ENCODE measurements around the gene CHN2. TPM values are rescaled to one million over a fixed set of nuclear protein-coding genes. Genes with fewer than 3 reads are reported as not detected.

Gene CHN2
- polyA plus RNA-seq, 1 donor: 33.6 TPM

- no peak for DNase-seq
- H3K27ac ChIP-seq (ENCODE audit: low read length): no peak overlapping the region
- no peaks in the 10 kb centered on the region for H3K36me3 ChIP-seq (ENCODE audit: control insufficient read depth, insufficient read depth, low read length)
- no peaks in the 10 kb centered on the region for H3K27me3 ChIP-seq (ENCODE audit: control insufficient read depth, insufficient read depth, low read length)
- peaks cover 45% of the 10 kb centered on the region for H3K4me1 ChIP-seq (ENCODE audit: control insufficient read depth, insufficient read depth, low read length)
- H3K9me3 ChIP-seq (ENCODE audit: control insufficient read depth, low read depth, low read length): no peaks in the 10 kb centered on the region
- WGBS (ENCODE audit: insufficient coverage, low lambda C conversion rate): no CpG with 5 or more reads among the region's 4 CpGs
- H3K4me3 ChIP-seq (ENCODE audit: low read length): no peak overlapping the region
Measured at GRCh38 chr7:29476916-29477315, 282.3 kb downstream of the CHN2 start.

GRCh38 chr7:29478226-29478625, 283.7 kb downstream of the CHN2 start:
- H3K4me3 ChIP-seq (ENCODE audit: low read length): no peak overlapping the region

GRCh38 chr7:29478687-29479240, 284.2 kb downstream of the CHN2 start:
- WGBS (ENCODE audit: insufficient coverage, low lambda C conversion rate): 73% methylated on average over 2 of the region's 4 CpGs
- Histone ChIP-seq H3K27ac (ENCODE audit: low read length) (peak overlapping the region; percentile 81), H3K27me3 (ENCODE audit: control insufficient read depth, insufficient read depth, low read length) (no peaks in the 10 kb centered on the region), H3K4me1 (ENCODE audit: control insufficient read depth, insufficient read depth, low read length) (peaks cover 35% of the 10 kb centered on the region), H3K9me3 (ENCODE audit: control insufficient read depth, low read depth, low read length) (no peaks in the 10 kb centered on the region), H3K4me3 (ENCODE audit: low read length) (no peak overlapping the region), H3K36me3 (ENCODE audit: control insufficient read depth, insufficient read depth, low read length) (no peaks in the 10 kb centered on the region)
- no peak for DNase-seq

More at GRCh38 chr7:29478226-29478625, 283.7 kb downstream of the CHN2 start:
- WGBS (ENCODE audit: insufficient coverage, low lambda C conversion rate): no CpG with 5 or more reads among the region's 3 CpGs
- DNase-seq: no peak
- H3K4me1 ChIP-seq (ENCODE audit: control insufficient read depth, insufficient read depth, low read length): peaks cover 34% of the 10 kb centered on the region
- no peaks in the 10 kb centered on the region for H3K36me3 ChIP-seq (ENCODE audit: control insufficient read depth, insufficient read depth, low read length)
- no peaks in the 10 kb centered on the region for H3K9me3 ChIP-seq (ENCODE audit: control insufficient read depth, low read depth, low read length)
- no peaks in the 10 kb centered on the region for H3K27me3 ChIP-seq (ENCODE audit: control insufficient read depth, insufficient read depth, low read length)
- H3K27ac ChIP-seq (ENCODE audit: low read length): no peak overlapping the region

- H3K27ac ChIP-seq (ENCODE audit: low read length): peak overlapping the region; percentile 81
- peak; percentile 63 to 87 for DNase-seq
- 43% methylated on average over 1 of the region's 17 CpGs for WGBS (ENCODE audit: insufficient coverage, low lambda C conversion rate)
- no peaks in the 10 kb centered on the region for H3K36me3 ChIP-seq (ENCODE audit: control insufficient read depth, insufficient read depth, low read length)
- no peaks in the 10 kb centered on the region for H3K9me3 ChIP-seq (ENCODE audit: control insufficient read depth, low read depth, low read length)
- no peaks in the 10 kb centered on the region for H3K27me3 ChIP-seq (ENCODE audit: control insufficient read depth, insufficient read depth, low read length)
- peak overlapping the region; percentile 5 for H3K4me3 ChIP-seq (ENCODE audit: low read length)
- peaks cover 36% of the 10 kb centered on the region for H3K4me1 ChIP-seq (ENCODE audit: control insufficient read depth, insufficient read depth, low read length)
Measured at GRCh38 chr7:29479301-29480200, 285.0 kb downstream of the CHN2 start.

GRCh38 chr7:29480451-29480850, 285.9 kb downstream of the CHN2 start:
- Histone ChIP-seq H3K27me3 (ENCODE audit: control insufficient read depth, insufficient read depth, low read length) (no peaks in the 10 kb centered on the region), H3K4me3 (ENCODE audit: low read length) (peak overlapping the region; percentile 0), H3K9me3 (ENCODE audit: control insufficient read depth, low read depth, low read length) (no peaks in the 10 kb centered on the region), H3K36me3 (ENCODE audit: control insufficient read depth, insufficient read depth, low read length) (no peaks in the 10 kb centered on the region), H3K27ac (ENCODE audit: low read length) (peak overlapping the region; percentile 81), H3K4me1 (ENCODE audit: control insufficient read depth, insufficient read depth, low read length) (peaks cover 41% of the 10 kb centered on the region)
- 46% methylated on average over 3 of the region's 5 CpGs for WGBS (ENCODE audit: insufficient coverage, low lambda C conversion rate)
- no peak for DNase-seq

GRCh38 chr7:29480934-29481651, 286.5 kb downstream of the CHN2 start:
- Histone ChIP-seq H3K27me3 (ENCODE audit: control insufficient read depth, insufficient read depth, low read length) (no peaks in the 10 kb centered on the region), H3K27ac (ENCODE audit: low read length) (peak overlapping the region; percentile 81), H3K36me3 (ENCODE audit: control insufficient read depth, insufficient read depth, low read length) (no peaks in the 10 kb centered on the region), H3K9me3 (ENCODE audit: control insufficient read depth, low read depth, low read length) (no peaks in the 10 kb centered on the region), H3K4me1 (ENCODE audit: control insufficient read depth, insufficient read depth, low read length) (peaks cover 48% of the 10 kb centered on the region), H3K4me3 (ENCODE audit: low read length) (peak overlapping the region; percentile 0)
- 33% methylated on average over 1 of the region's 5 CpGs for WGBS (ENCODE audit: insufficient coverage, low lambda C conversion rate)
- DNase-seq: no peak

- WGBS (ENCODE audit: insufficient coverage, low lambda C conversion rate): 80% methylated on average over 1 of the region's 4 CpGs
- Histone ChIP-seq H3K27me3 (ENCODE audit: control insufficient read depth, insufficient read depth, low read length) (no peaks in the 10 kb centered on the region), H3K9me3 (ENCODE audit: control insufficient read depth, low read depth, low read length) (no peaks in the 10 kb centered on the region), H3K27ac (ENCODE audit: low read length) (no peak overlapping the region), H3K4me1 (ENCODE audit: control insufficient read depth, insufficient read depth, low read length) (peaks cover 48% of the 10 kb centered on the region), H3K36me3 (ENCODE audit: control insufficient read depth, insufficient read depth, low read length) (no peaks in the 10 kb centered on the region), H3K4me3 (ENCODE audit: low read length) (no peak overlapping the region)
- no peak for DNase-seq
Measured at GRCh38 chr7:29482056-29482455, 287.5 kb downstream of the CHN2 start.

GRCh38 chr7:29483219-29484104, 288.9 kb downstream of the CHN2 start:
- no peak for DNase-seq
- Histone ChIP-seq H3K27me3 (ENCODE audit: control insufficient read depth, insufficient read depth, low read length) (no peaks in the 10 kb centered on the region), H3K4me1 (ENCODE audit: control insufficient read depth, insufficient read depth, low read length) (peaks cover 58% of the 10 kb centered on the region), H3K4me3 (ENCODE audit: low read length) (no peak overlapping the region), H3K36me3 (ENCODE audit: control insufficient read depth, insufficient read depth, low read length) (no peaks in the 10 kb centered on the region), H3K27ac (ENCODE audit: low read length) (no peak overlapping the region), H3K9me3 (ENCODE audit: control insufficient read depth, low read depth, low read length) (no peaks in the 10 kb centered on the region)
- 87% methylated on average over 3 of the region's 11 CpGs for WGBS (ENCODE audit: insufficient coverage, low lambda C conversion rate)

GRCh38 chr7:29484280-29484679, 289.7 kb downstream of the CHN2 start:
- H3K27ac ChIP-seq (ENCODE audit: low read length): no peak overlapping the region
- H3K27me3 ChIP-seq (ENCODE audit: control insufficient read depth, insufficient read depth, low read length): no peaks in the 10 kb centered on the region

More at GRCh38 chr7:29484280-29484679, 289.7 kb downstream of the CHN2 start:
- Histone ChIP-seq H3K9me3 (ENCODE audit: control insufficient read depth, low read depth, low read length) (no peaks in the 10 kb centered on the region), H3K4me1 (ENCODE audit: control insufficient read depth, insufficient read depth, low read length) (peaks cover 58% of the 10 kb centered on the region), H3K36me3 (ENCODE audit: control insufficient read depth, insufficient read depth, low read length) (no peaks in the 10 kb centered on the region), H3K4me3 (ENCODE audit: low read length) (no peak overlapping the region)
- DNase-seq: no peak
- WGBS (ENCODE audit: insufficient coverage, low lambda C conversion rate): no CpG with 5 or more reads among the region's 3 CpGs

Data from large intestine (tissue), 3 donors.